H1 (cell line): Measurements from ENCODE around the gene GAPT. TPM values are rescaled to one million over a fixed set of nuclear protein-coding genes. Genes with fewer than 3 reads are reported as not detected.

Source experiments
- CREB1 ChIP-seq: IDR thresholded peaks from 2 replicates; pipeline ENCODE4 v1.6.1; 2012; ENCODE audit warnings: inconsistent platforms
- KDM5A ChIP-seq: fragments of 200-600 bp; IDR thresholded peaks from 2 replicates; pipeline ENCODE4 v1.7.1; 2012; ENCODE audit warnings: mild to moderate bottlenecking, low read length, inconsistent platforms, mixed read lengths
- POLR2A ChIP-seq, 2 experiments: IDR thresholded peaks; 1 replicate in 1 of 2; 2 replicates in 1 of 2; pipeline ENCODE4 v1.6.1; 2011; ENCODE audit warnings: low read depth in 2 of 2, low read length in 2 of 2, mild to moderate bottlenecking in 2 of 2; ENCODE audit errors: control extremely low read depth in 1 of 2
- RBBP5 ChIP-seq: IDR thresholded peaks from 2 replicates; pipeline ENCODE4 v1.7.1; 2012; ENCODE audit warnings: low read depth, mild to moderate bottlenecking, inconsistent platforms, low read length, moderate library complexity, borderline replicate concordance
- TEAD4 ChIP-seq: IDR thresholded peaks from 2 replicates; pipeline ENCODE4 v1.6.1; 2012; ENCODE audit warnings: low read depth, low read length, inconsistent platforms, mixed read lengths
- polyA plus RNA-seq, 7 experiments: library from polyadenylated mRNA; depleted of rRNA in 3 of 7; stranded (reverse) in 5 of 7; unstranded in 2 of 7; fragments of >200 nt in 5 of 7; fragments of 200-250 nt in 2 of 7; gene quantifications; 1 replicate in 5 of 7; 2 replicates in 1 of 7; 4 replicates in 1 of 7; pipeline versions ENCODE4 v1.2.1 to v1.2.3, GENCODE V29; 2011 to 2013; ENCODE audit warnings: missing spikeins in 2 of 7, mixed read lengths in 2 of 7
- total RNA-seq: library from RNA; stranded (reverse); fragmentation: NEBNext Ultra II Directional; extraction: Animal tissue kit (Norgen Biotek cat#: 25700); gene quantifications from 2 replicates; pipeline ENCODE4 v1.2.1, GENCODE V29; 2021
- TF ChIP-seq, protein P1 (sequence below): IDR thresholded peaks from 2 replicates; pipeline ENCODE4 v1.6.1; 2011; ENCODE audit warnings: low read depth, mild to moderate bottlenecking, low read length; ENCODE audit not compliant: insufficient read depth

GAPT gene
- total and polyA plus RNA-seq, 2 of the 8 experiments (the other 6 are each of a cell fraction or from before 2014, with no cell fraction given): not detected

DNA sequence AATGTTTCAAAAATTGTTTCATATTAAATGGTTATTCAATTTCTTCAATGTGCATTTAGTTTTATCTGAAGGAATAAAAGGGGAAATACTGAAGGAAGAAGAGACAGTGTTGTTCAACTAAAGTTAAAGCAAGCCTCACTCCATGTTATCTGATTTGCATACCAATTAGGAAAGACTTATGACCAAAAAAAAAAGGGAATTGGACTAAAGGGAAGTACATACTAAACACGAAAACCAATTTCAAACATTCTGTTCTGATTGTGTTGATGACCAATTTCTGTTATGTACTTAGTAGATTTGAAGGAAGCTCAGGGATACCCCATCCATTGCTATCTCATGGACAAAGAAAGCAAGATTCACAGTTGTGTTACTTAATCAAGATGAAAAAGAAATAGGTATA lies 4.9 kb upstream of the GAPT start (continued):
- TF ChIP-seq KDM5A (no peak), RBBP5 (no peak), TEAD4 (no peak), POLR2A (IDR thresholded peaks at IDR 0.05; ENCODE audit: control extremely low read depth in 1 of 2, low read depth in 2 of 2, low read length in 2 of 2) (no peak), CREB1 (no peak)
- TF ChIP-seq, protein P1, sequence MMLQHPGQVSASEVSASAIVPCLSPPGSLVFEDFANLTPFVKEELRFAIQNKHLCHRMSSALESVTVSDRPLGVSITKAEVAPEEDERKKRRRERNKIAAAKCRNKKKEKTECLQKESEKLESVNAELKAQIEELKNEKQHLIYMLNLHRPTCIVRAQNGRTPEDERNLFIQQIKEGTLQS: no peak
